Endodermal cell (in vitro differentiated cells): ENCODE measurements around the gene ZNF207. TPM values are rescaled to one million over a fixed set of nuclear protein-coding genes. Genes with fewer than 3 reads are reported as not detected.
"Not testable (repeated sequence)": the region's sequence is repeated elsewhere in the genome, so short reads cannot be mapped to it uniquely, and the experiment has no call there.

ENCODE experiments used
- DNase-seq: peaks from one replicate; pipeline ENCODE4 v3.0.0-alpha.2; 2017
- H3K27ac ChIP-seq: 2 replicates; pipeline ENCODE4 v1.5.1; 2013; ENCODE audit warnings: mild to moderate bottlenecking, low read depth, low read length, moderate library complexity
- H3K27me3 ChIP-seq: 2 replicates; pipeline ENCODE4 v1.6.1; 2013; ENCODE audit warnings: mild to moderate bottlenecking, low read length, moderate library complexity; ENCODE audit not compliant: insufficient read depth, control insufficient read depth, poor library complexity, severe bottlenecking
- H3K36me3 ChIP-seq: 2 replicates; pipeline ENCODE4 v1.7.0; 2013; ENCODE audit warnings: mild to moderate bottlenecking, low read length, moderate library complexity; ENCODE audit not compliant: control insufficient read depth, insufficient read depth
- H3K4me1 ChIP-seq: one replicate; pipeline ENCODE4 v1.7.0; 2013; ENCODE audit warnings: low read length; ENCODE audit not compliant: control insufficient read depth, insufficient read depth
- H3K4me3 ChIP-seq: 2 replicates; pipeline ENCODE4 v1.5.1; 2013; ENCODE audit warnings: mild to moderate bottlenecking, low read length, moderate library complexity
- H3K9ac ChIP-seq: 2 replicates; pipeline ENCODE4 v1.6.1; 2013; ENCODE audit warnings: mild to moderate bottlenecking, low read length, moderate library complexity; ENCODE audit not compliant: poor library complexity, severe bottlenecking; ENCODE audit errors: extremely low read depth
- H3K9me3 ChIP-seq: 2 replicates; pipeline ENCODE4 v1.6.1; 2013; ENCODE audit warnings: mild to moderate bottlenecking, low read length, moderate library complexity; ENCODE audit not compliant: control insufficient read depth
- H3K27ac Mint-ChIP-seq: 2 replicates; pipeline ENCODE4 v1.8.0; 2020; ENCODE audit warnings: mixed read lengths
- H3K27me3 Mint-ChIP-seq: 2 replicates; pipeline ENCODE4 v1.8.0; 2021; ENCODE audit warnings: mild to moderate bottlenecking, mixed read lengths; ENCODE audit not compliant: insufficient read depth
- H3K36me3 Mint-ChIP-seq: 2 replicates; pipeline ENCODE4 v1.8.0; 2020; ENCODE audit warnings: low read depth, mixed read lengths
- H3K4me1 Mint-ChIP-seq: 2 replicates; pipeline ENCODE4 v1.8.0; 2020; ENCODE audit warnings: mixed read lengths
- H3K4me3 Mint-ChIP-seq: 2 replicates; pipeline ENCODE4 v1.8.0; 2020; ENCODE audit warnings: mild to moderate bottlenecking, moderate library complexity, mixed read lengths
- H3K9me3 Mint-ChIP-seq: 2 replicates; pipeline ENCODE4 v1.8.0; 2020; ENCODE audit warnings: mild to moderate bottlenecking, mixed read lengths
- CTCF ChIP-seq: fragments of 200-600 bp; sonication (generic); conservative IDR thresholded peaks from 2 replicates; pipeline ENCODE4 v1.5.0; 2021; ENCODE audit warnings: antibody characterized with exemption, mild to moderate bottlenecking
- WGBS, 2 experiments: methylation state at CpG; one replicate each; pipeline versions ENCODE4 v1.1.5 to v1.1.7; 2013; ENCODE audit warnings: missing lambda C conversion rate in 2 of 2, mixed read lengths in 1 of 2; ENCODE audit not compliant: insufficient coverage in 1 of 2, insufficient read length in 1 of 2; 5-methylcytosine and 5-hydroxymethylcytosine counted together
- total RNA-seq, 2 donors: library from RNA; stranded (reverse); fragmentation: NEBNext Ultra II Directional in 1 of 2; extraction: Animal tissue kit (Norgen Biotek cat#: 25700) in 1 of 2; gene quantifications; 2 replicates in 1 of 2; 3 replicates in 1 of 2; pipeline ENCODE4 v1.2.1, GENCODE V29; 2021

The ZNF207 gene
- total RNA-seq, 2 donors from 2014 or later: 234 to 255 TPM

GRCh38 chr17:32317353-32317752, 32.6 kb upstream of the ZNF207 start:
- WGBS, 2 experiments: 90 to 93% methylated on average over 4 of the region's 4 CpGs

GRCh38 chr17:32318071-32318470, 31.9 kb upstream of the ZNF207 start:
- DNase-seq: peak; percentile 25
- Histone ChIP-seq H3K27ac (no peak overlapping the region), H3K36me3 (no peaks in the 10 kb centered on the region), H3K27me3 (no peaks in the 10 kb centered on the region), H3K9ac (no peak overlapping the region), H3K4me1 (no peaks in the 10 kb centered on the region), H3K9me3 (no peaks in the 10 kb centered on the region), H3K4me3 (no peak overlapping the region)
- no peaks in the 10 kb centered on the region for H3K36me3 Mint-ChIP-seq
- peaks cover 4% of the 10 kb centered on the region for H3K4me1 Mint-ChIP-seq
- no peak for TF ChIP-seq CTCF
- H3K27ac Mint-ChIP-seq: no peak overlapping the region
- WGBS, 2 experiments: 91 to 100% methylated on average over 3 to 5 of the region's 8 CpGs
- no peaks in the 10 kb centered on the region for H3K9me3 Mint-ChIP-seq
- peaks cover 9% of the 10 kb centered on the region for H3K27me3 Mint-ChIP-seq
- H3K4me3 Mint-ChIP-seq: no peak overlapping the region

More at GRCh38 chr17:32317353-32317752, 32.6 kb upstream of the ZNF207 start:
- H3K4me3 Mint-ChIP-seq: no peak overlapping the region
- H3K36me3 ChIP-seq: no peaks in the 10 kb centered on the region
- DNase-seq: peak; percentile 22
- H3K9me3 Mint-ChIP-seq: no peaks in the 10 kb centered on the region
- peaks cover 9% of the 10 kb centered on the region for H3K27me3 Mint-ChIP-seq
- H3K4me3 ChIP-seq: no peak overlapping the region
- H3K4me1 ChIP-seq: no peaks in the 10 kb centered on the region
- TF ChIP-seq CTCF: no peak
- no peaks in the 10 kb centered on the region for H3K9me3 ChIP-seq
- no peak overlapping the region for H3K9ac ChIP-seq
- H3K4me1 Mint-ChIP-seq: peaks cover 4% of the 10 kb centered on the region
- H3K27ac ChIP-seq: no peak overlapping the region
- no peaks in the 10 kb centered on the region for H3K27me3 ChIP-seq
- no peaks in the 10 kb centered on the region for H3K36me3 Mint-ChIP-seq
- no peak overlapping the region for H3K27ac Mint-ChIP-seq

- Histone ChIP-seq H3K4me3 (no peak overlapping the region), H3K9ac (no peak overlapping the region), H3K27me3 (no peaks in the 10 kb centered on the region), H3K36me3 (no peaks in the 10 kb centered on the region), H3K27ac (no peak overlapping the region), H3K9me3 (no peaks in the 10 kb centered on the region), H3K4me1 (no peaks in the 10 kb centered on the region)
- Mint-ChIP-seq H3K4me1 (peaks cover 7% of the 10 kb centered on the region), H3K9me3 (no peaks in the 10 kb centered on the region), H3K36me3 (no peaks in the 10 kb centered on the region), H3K27me3 (peaks cover 9% of the 10 kb centered on the region), H3K27ac (no peak overlapping the region), H3K4me3 (no peak overlapping the region)
- TF ChIP-seq CTCF: peak; percentile 96
- DNase-seq: peak; percentile 98
- WGBS, 2 experiments: 28% methylated on average over 5 of the region's 5 CpGs; no CpG with 5 or more reads in 1 of the 2 experiments
Observed at GRCh38 chr17:32319548-32319905, 30.4 kb upstream of the ZNF207 start.

GRCh38 chr17:32320080-32320479, 29.9 kb upstream of the ZNF207 start:
- WGBS, 2 experiments: 80 to 89% methylated on average over 1 to 6 of the region's 6 CpGs
- not testable (repeated sequence) for H3K27ac Mint-ChIP-seq, H3K4me3 ChIP-seq, H3K4me3 Mint-ChIP-seq, H3K27me3 ChIP-seq, H3K9me3 Mint-ChIP-seq, H3K36me3 ChIP-seq, H3K9me3 ChIP-seq, H3K4me1 Mint-ChIP-seq, H3K27me3 Mint-ChIP-seq, H3K9ac ChIP-seq, H3K4me1 ChIP-seq, H3K27ac ChIP-seq, H3K36me3 Mint-ChIP-seq, DNase-seq
